ENCODE results near the gene FFAR2.

FFAR2 gene

GRCh38 chr19:35487656-35488182 lies 39.7 kb downstream of the FFAR2 start:
- no peak for DNase-seq (ENCODE audit: low read depth, low spot score)
- no peak for TF ChIP-seq CTCF (IDR thresholded peaks at IDR 0.05; ENCODE audit: insufficient read depth, low read length, missing control alignments)
- no peak overlapping the region for H3K4me3 ChIP-seq (ENCODE audit: low read depth, low read length)
- POLR2A ChIA-PET: no interaction called here
- CTCF ChIA-PET: interaction anchor here (1.0 to 2.6 kb wide), 5 partner anchors 7 to 135 kb away, joined by 3 to 25 read pairs (median 6); no protein-coding TSS in a partner anchor

- H3K4me3 ChIP-seq (ENCODE audit: low read depth, low read length): no peak overlapping the region
- CTCF ChIA-PET: interaction anchor here (2.6 kb wide), 1 partner anchor 21 kb away, joined by 11 read pairs; no protein-coding TSS in a partner anchor
- no peak for DNase-seq (ENCODE audit: low read depth, low spot score)
- POLR2A ChIA-PET: no interaction called here
- TF ChIP-seq CTCF (IDR thresholded peaks at IDR 0.05; ENCODE audit: insufficient read depth, low read length, missing control alignments): no peak
Observed at GRCh38 chr19:35488677-35489076, 40.6 kb downstream of the FFAR2 start.

GRCh38 chr19:35490364-35490763 lies 42.3 kb downstream of the FFAR2 start, which contains the start of gene KRTDAP:
TSS of gene KRTDAP (minus strand) at chr19:35490464. CDS start at chr19:35490442, 22 bp downstream.
- no peak for DNase-seq (ENCODE audit: low read depth, low spot score)
- TF ChIP-seq CTCF (IDR thresholded peaks at IDR 0.05; ENCODE audit: insufficient read depth, low read length, missing control alignments): no peak
- no peak within 1 kb of the TSS for H3K4me3 ChIP-seq (ENCODE audit: low read depth, low read length)
- CTCF ChIA-PET: interaction anchor here (1.3 to 8.2 kb wide), 2 partner anchors 137 kb away, joined by 6 to 93 read pairs; no protein-coding TSS in a partner anchor
- POLR2A ChIA-PET: no interaction called here

- TF ChIP-seq CTCF (IDR thresholded peaks at IDR 0.05; ENCODE audit: insufficient read depth, low read length, missing control alignments): no peak
- DNase-seq (ENCODE audit: low read depth, low spot score): no peak
- ChIA-PET POLR2A (no interaction called here), CTCF (interaction anchor here (0.5 to 8.2 kb wide), 6 partner anchors 11 to 160 kb away, joined by 3 to 93 read pairs (median 3); no protein-coding TSS in a partner anchor)
- H3K4me3 ChIP-seq (ENCODE audit: low read depth, low read length): no peak overlapping the region
Observed at GRCh38 chr19:35491836-35492360, 43.8 kb downstream of the FFAR2 start.

GRCh38 chr19:35493971-35494370 lies 45.9 kb downstream of the FFAR2 start:
- DNase-seq (ENCODE audit: low read depth, low spot score): no peak
- POLR2A ChIA-PET: no interaction called here
- TF ChIP-seq CTCF (IDR thresholded peaks at IDR 0.05; ENCODE audit: insufficient read depth, low read length, missing control alignments): no peak

More at GRCh38 chr19:35493971-35494370, 45.9 kb downstream of the FFAR2 start:
- CTCF ChIA-PET: interaction anchor here (2.3 to 8.2 kb wide), 3 partner anchors 9 to 140 kb away, joined by 10 to 106 read pairs (median 93); no protein-coding TSS in a partner anchor
- no peak overlapping the region for H3K4me3 ChIP-seq (ENCODE audit: low read depth, low read length)

All from AG04449 (cell line).